H9 (cell line): ENCODE data around the gene CDKN2B. TPM values are rescaled to one million over a fixed set of nuclear protein-coding genes. Genes with fewer than 3 reads are reported as not detected.

Experiments used
- DNase-seq: peaks from one replicate; pipeline ENCODE4 v3.0.0-alpha.2; 2017
- H2AFZ ChIP-seq: one replicate; pipeline ENCODE4 v1.6.1; 2013; ENCODE audit warnings: mild to moderate bottlenecking, low read length, control low read depth, moderate library complexity
- H2AK5ac ChIP-seq: 2 replicates; pipeline ENCODE4 v1.6.1; 2013; ENCODE audit warnings: low read length, control low read depth, mixed read lengths; ENCODE audit not compliant: insufficient read length
- H2BK120ac ChIP-seq: one replicate; pipeline ENCODE4 v1.6.1; 2013; ENCODE audit warnings: low read depth, mild to moderate bottlenecking, low read length, control low read depth, inconsistent platforms; ENCODE audit not compliant: poor library complexity, severe bottlenecking
- H2BK12ac ChIP-seq: 2 replicates; pipeline ENCODE4 v1.6.1; 2013; ENCODE audit warnings: low read length, control low read depth, mixed read lengths, low read depth; ENCODE audit not compliant: insufficient read length
- H2BK15ac ChIP-seq: 2 replicates; pipeline ENCODE4 v1.6.1; 2013; ENCODE audit warnings: low read depth, low read length, control low read depth
- H2BK20ac ChIP-seq: one replicate; pipeline ENCODE4 v1.6.1; 2013; ENCODE audit warnings: low read depth, mild to moderate bottlenecking, low read length, control low read depth, inconsistent platforms; ENCODE audit not compliant: poor library complexity, severe bottlenecking
- H2BK5ac ChIP-seq: 2 replicates; pipeline ENCODE4 v1.6.1; 2013; ENCODE audit warnings: low read length, control low read depth, mixed read lengths; ENCODE audit not compliant: insufficient read length
- H3K14ac ChIP-seq: 2 replicates; pipeline ENCODE4 v1.6.1; 2013; ENCODE audit warnings: low read length, control low read depth; ENCODE audit not compliant: insufficient read depth
- H3K18ac ChIP-seq: 2 replicates; pipeline ENCODE4 v1.6.1; 2013; ENCODE audit warnings: low read depth, mild to moderate bottlenecking, mixed read lengths, low read length, control low read depth; ENCODE audit not compliant: insufficient read length
- H3K23ac ChIP-seq: 2 replicates; pipeline ENCODE4 v1.6.1; 2013; ENCODE audit warnings: low read length, control low read depth, mixed read lengths, low read depth; ENCODE audit not compliant: insufficient read length
- H3K23me2 ChIP-seq: 2 replicates; pipeline ENCODE4 v1.6.1; 2013; ENCODE audit warnings: low read depth, mild to moderate bottlenecking, mixed read lengths, low read length, control low read depth; ENCODE audit not compliant: insufficient read length, poor library complexity, severe bottlenecking
- H3K27ac ChIP-seq: 2 replicates; pipeline ENCODE4 v1.5.1; 2013; ENCODE audit warnings: low read length, control low read depth, mixed read lengths, low read depth; ENCODE audit not compliant: insufficient read length
- H3K27me3 ChIP-seq: 2 replicates; pipeline ENCODE4 v1.6.1; 2013; ENCODE audit warnings: low read length, control low read depth, inconsistent platforms; ENCODE audit not compliant: insufficient read depth
- H3K4ac ChIP-seq: 2 replicates; pipeline ENCODE4 v1.6.1; 2013; ENCODE audit warnings: low read depth, mild to moderate bottlenecking, control low read depth, inconsistent platforms, low read length, moderate library complexity
- H3K4me1 ChIP-seq: 2 replicates; pipeline ENCODE4 v1.6.1; 2013; ENCODE audit warnings: low read length, control low read depth, inconsistent platforms; ENCODE audit not compliant: insufficient read depth
- H3K4me2 ChIP-seq: 2 replicates; pipeline ENCODE4 v1.6.1; 2013; ENCODE audit warnings: low read length, control low read depth, mixed read lengths; ENCODE audit not compliant: insufficient read length, insufficient read depth
- H3K56ac ChIP-seq: 2 replicates; pipeline ENCODE4 v1.6.1; 2013; ENCODE audit warnings: low read depth, mild to moderate bottlenecking, mixed read lengths, low read length, control low read depth; ENCODE audit not compliant: insufficient read length
- H3K79me1 ChIP-seq: 2 replicates; pipeline ENCODE4 v1.6.1; 2013; ENCODE audit warnings: low read depth, mild to moderate bottlenecking, moderate library complexity, low read length, control low read depth, inconsistent platforms; ENCODE audit not compliant: insufficient read depth, poor library complexity, severe bottlenecking
- H3K79me2 ChIP-seq: 2 replicates; pipeline ENCODE4 v1.6.1; 2013; ENCODE audit warnings: low read length, control low read depth, inconsistent platforms; ENCODE audit not compliant: insufficient read depth
- H3K9ac ChIP-seq: 2 replicates; pipeline ENCODE4 v1.6.1; 2013; ENCODE audit warnings: low read length, control low read depth, mixed read lengths; ENCODE audit not compliant: insufficient read length; ENCODE audit errors: extremely low read depth
- H3K9me3 ChIP-seq: one replicate; pipeline ENCODE4 v1.6.1; 2013; ENCODE audit warnings: low read depth, low read length, inconsistent platforms; ENCODE audit not compliant: control insufficient read depth
- H3T11ph ChIP-seq: one replicate; pipeline ENCODE4 v1.6.1; 2013; ENCODE audit warnings: mild to moderate bottlenecking, low read length, control low read depth, inconsistent platforms
- H4K20me1 ChIP-seq: one replicate; pipeline ENCODE4 v1.6.1; 2013; ENCODE audit not compliant: control insufficient read depth, insufficient read length, insufficient read depth
- H4K5ac ChIP-seq: 2 replicates; pipeline ENCODE4 v1.6.1; 2013; ENCODE audit warnings: low read depth, mild to moderate bottlenecking, mixed read lengths, low read length, control low read depth; ENCODE audit not compliant: insufficient read length
- H4K8ac ChIP-seq: replicated peaks from 2 replicates; pipeline ENCODE4 v1.6.1; 2013; ENCODE audit warnings: low read length, control low read depth, mixed read lengths, low read depth; ENCODE audit not compliant: insufficient read length
- H4K91ac ChIP-seq: 2 replicates; pipeline ENCODE4 v1.6.1; 2013; ENCODE audit warnings: low read depth, mild to moderate bottlenecking, moderate library complexity, mixed read lengths, low read length, control low read depth; ENCODE audit not compliant: insufficient read length
- H3K27ac Mint-ChIP-seq, 3 experiments: 2 replicates in 2 of 3; 3 replicates in 1 of 3; pipeline ENCODE4 v1.8.0; 2020 to 2021; ENCODE audit warnings: mixed read lengths in 3 of 3, mild to moderate bottlenecking in 1 of 3, moderate library complexity in 1 of 3
- H3K27me3 Mint-ChIP-seq: 2 replicates; pipeline ENCODE4 v1.8.0; 2021; ENCODE audit warnings: low read depth, mild to moderate bottlenecking, moderate library complexity, mixed read lengths
- H3K36me3 Mint-ChIP-seq, 3 experiments: 2 replicates in 2 of 3; 3 replicates in 1 of 3; pipeline ENCODE4 v1.8.0; 2020 to 2021; ENCODE audit warnings: low read depth in 3 of 3, mixed read lengths in 3 of 3; ENCODE audit not compliant: insufficient read depth in 1 of 3
- H3K4me1 Mint-ChIP-seq, 2 experiments: 2 replicates each; pipeline ENCODE4 v1.8.0; 2020; ENCODE audit warnings: mixed read lengths in 2 of 2
- H3K4me3 Mint-ChIP-seq, 2 experiments: 2 replicates in 1 of 2; 3 replicates in 1 of 2; pipeline ENCODE4 v1.8.0; 2020 to 2021; ENCODE audit warnings: mild to moderate bottlenecking in 2 of 2, mixed read lengths in 2 of 2, moderate library complexity in 1 of 2
- H3K9me3 Mint-ChIP-seq, 2 experiments: 2 replicates in 1 of 2; 3 replicates in 1 of 2; pipeline ENCODE4 v1.8.0; 2020; ENCODE audit warnings: mild to moderate bottlenecking in 2 of 2, mixed read lengths in 2 of 2, moderate library complexity in 1 of 2
- CTCF ChIP-seq: fragments of 200-600 bp; sonication (generic); conservative IDR thresholded peaks from 3 replicates; pipeline ENCODE4 v1.8.0; 2021; ENCODE audit warnings: antibody characterized with exemption, mild to moderate bottlenecking
- WGBS: extraction: QIAGEN DNeasy Blood & Tissue Kit; methylation state at CpG from one replicate; pipeline ENCODE4 v1.1.7; 2013; ENCODE audit warnings: missing lambda C conversion rate, low lambda C conversion rate, mixed read lengths; ENCODE audit not compliant: insufficient read length; ENCODE audit errors: extremely low coverage; 5-methylcytosine and 5-hydroxymethylcytosine counted together
- total RNA-seq: library from RNA; stranded (reverse); gene quantifications from 2 replicates; pipeline ENCODE4 v1.2.1, GENCODE V29; 2021

Gene CDKN2B
- total RNA-seq, 1 experiment from 2014 or later, result 0.13 TPM

DNA sequence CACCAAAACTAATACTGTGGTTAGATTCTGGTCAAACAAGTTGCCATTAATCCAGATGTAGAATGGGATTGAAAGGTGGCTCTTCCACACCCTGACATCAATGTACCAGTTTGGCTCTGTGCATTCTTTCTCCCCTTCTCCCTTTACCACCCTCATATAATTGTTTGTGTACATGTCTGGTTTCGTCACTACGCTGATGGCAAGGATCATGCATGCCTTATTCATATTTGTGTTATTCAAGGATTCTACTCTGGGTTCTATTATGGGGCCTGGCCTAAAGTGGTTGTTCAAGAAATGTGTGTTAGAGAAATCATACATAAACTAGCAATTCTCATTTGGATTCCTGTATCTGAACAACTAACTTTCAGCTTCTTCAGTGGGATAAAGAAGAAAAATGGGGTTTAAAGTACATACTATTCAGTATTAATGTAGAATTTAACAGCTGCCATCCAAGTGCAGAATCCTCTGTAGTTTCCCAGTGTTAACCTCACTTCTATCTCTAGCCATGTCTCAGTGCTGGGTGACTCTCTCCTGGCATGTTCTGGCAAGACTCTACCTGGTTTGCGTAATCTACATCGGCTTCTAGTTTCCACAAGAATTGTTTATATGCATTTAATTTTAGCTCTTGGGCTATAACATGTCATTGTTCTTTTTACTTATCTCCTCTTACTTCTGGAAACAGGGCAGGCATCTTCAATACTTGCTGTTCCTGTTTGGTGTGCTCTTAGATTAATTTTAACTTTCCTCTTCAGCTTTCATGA, 27.9 kb upstream of the CDKN2B start:
- Histone ChIP-seq H3K4me1 (no peaks in the 10 kb centered on the region; the same call in 1 of the 2 replicates), H2BK15ac (no peak overlapping the region), H2AFZ (no peak overlapping the region), H3K18ac (no peak overlapping the region), H4K91ac (no peak overlapping the region), H3K23ac (no peak overlapping the region), H3K4me2 (no peak overlapping the region), H3K9me3 (no peaks in the 10 kb centered on the region), H3K9ac (no peak overlapping the region), H4K5ac (no peak overlapping the region), H3K27me3 (no peaks in the 10 kb centered on the region), H3K27ac (no peak overlapping the region), H3K14ac (no peak overlapping the region), H3K56ac (no peak overlapping the region), H4K20me1 (no peaks in the 10 kb centered on the region), H3K79me2 (no peaks in the 10 kb centered on the region), H3T11ph (no peak overlapping the region), H3K23me2 (no peaks in the 10 kb centered on the region), H4K8ac (no peak overlapping the region), H2BK120ac (no peak overlapping the region), H2AK5ac (no peak overlapping the region), H2BK5ac (no peak overlapping the region), H3K4ac (no peak overlapping the region), H2BK12ac (no peak overlapping the region), H2BK20ac (no peak overlapping the region), H3K79me1 (no peaks in the 10 kb centered on the region)
- Mint-ChIP-seq H3K4me1 (peaks cover 0 to 7% of the 10 kb centered on the region in 2 experiments; a peak in 2 of 4 replicates), H3K27me3 (no peaks in the 10 kb centered on the region), H3K9me3 (no peaks in the 10 kb centered on the region), H3K36me3 (no peaks in the 10 kb centered on the region), H3K27ac (no peak overlapping the region), H3K4me3 (no peak overlapping the region)
- no peak for DNase-seq
- WGBS, result no CpG with 5 or more reads among the region's 4 CpGs
- no peak for TF ChIP-seq CTCF
